Uterus (tissue), 2 donors: ENCODE measurements around the gene NCR1.
"Not testable (repeated sequence)": the region's sequence is repeated elsewhere in the genome, so short reads cannot be mapped to it uniquely, and the experiment has no call there.

Source experiments
- CTCF ChIP-seq, 4 experiments: fragments of 200-600 bp in 2 of 4; fragments of 450-650 bp in 2 of 4; sonication (generic) in 2 of 4; IDR thresholded peaks; one replicate each; pipeline ENCODE4 v1.5.1; 2016 to 2019; ENCODE audit warnings: antibody characterized with exemption in 4 of 4, mild to moderate bottlenecking in 2 of 4, moderate library complexity in 1 of 4
- POLR2A ChIP-seq, 2 donors: fragments of 450-650 bp; IDR thresholded peaks; one replicate each; pipeline ENCODE4 v1.6.1; 2016; ENCODE audit warnings: antibody characterized with exemption in 2 of 2, mild to moderate bottlenecking in 1 of 2, moderate library complexity in 1 of 2

- TF ChIP-seq CTCF, POLR2A (IDR thresholded peaks at IDR 0.05): not testable (repeated sequence)
Observed at GRCh38 chr19:54907899-54908298, 2.0 kb downstream of the NCR1 start.
